ENCODE data around the gene CDH24.

DNA sequence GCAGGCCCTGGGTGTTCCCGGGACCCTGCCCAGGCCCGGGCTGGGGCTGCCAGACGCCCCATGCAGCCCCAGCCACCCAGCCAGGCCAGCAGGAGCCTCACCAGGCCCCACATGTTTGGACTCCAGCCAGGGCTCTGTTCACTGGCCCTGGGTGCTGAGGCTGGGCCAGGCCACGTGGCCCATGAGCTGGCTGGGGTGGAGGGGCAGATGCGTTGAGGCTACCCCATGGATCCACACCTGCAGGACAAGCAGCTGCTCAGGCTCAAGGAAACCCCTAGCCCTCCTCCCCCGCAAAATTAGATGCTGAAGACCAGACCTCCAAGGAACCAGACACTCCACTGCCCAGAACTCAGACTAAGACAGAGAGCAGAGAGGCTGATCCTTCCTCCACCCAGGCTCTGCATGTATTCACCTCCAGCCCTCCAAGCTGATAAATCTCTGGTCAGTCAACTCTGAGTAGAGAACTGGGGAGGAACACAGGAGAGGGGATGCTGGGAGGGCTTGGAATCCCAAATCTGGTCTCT lies 1.6 kb downstream of the CDH24 start:
- TF ChIP-seq, protein P1, sequence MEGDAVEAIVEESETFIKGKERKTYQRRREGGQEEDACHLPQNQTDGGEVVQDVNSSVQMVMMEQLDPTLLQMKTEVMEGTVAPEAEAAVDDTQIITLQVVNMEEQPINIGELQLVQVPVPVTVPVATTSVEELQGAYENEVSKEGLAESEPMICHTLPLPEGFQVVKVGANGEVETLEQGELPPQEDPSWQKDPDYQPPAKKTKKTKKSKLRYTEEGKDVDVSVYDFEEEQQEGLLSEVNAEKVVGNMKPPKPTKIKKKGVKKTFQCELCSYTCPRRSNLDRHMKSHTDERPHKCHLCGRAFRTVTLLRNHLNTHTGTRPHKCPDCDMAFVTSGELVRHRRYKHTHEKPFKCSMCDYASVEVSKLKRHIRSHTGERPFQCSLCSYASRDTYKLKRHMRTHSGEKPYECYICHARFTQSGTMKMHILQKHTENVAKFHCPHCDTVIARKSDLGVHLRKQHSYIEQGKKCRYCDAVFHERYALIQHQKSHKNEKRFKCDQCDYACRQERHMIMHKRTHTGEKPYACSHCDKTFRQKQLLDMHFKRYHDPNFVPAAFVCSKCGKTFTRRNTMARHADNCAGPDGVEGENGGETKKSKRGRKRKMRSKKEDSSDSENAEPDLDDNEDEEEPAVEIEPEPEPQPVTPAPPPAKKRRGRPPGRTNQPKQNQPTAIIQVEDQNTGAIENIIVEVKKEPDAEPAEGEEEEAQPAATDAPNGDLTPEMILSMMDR (IDR thresholded peaks at IDR 0.05 in 4 of 5, conservative IDR thresholded peaks at IDR 0.05 in 1 of 5), result no peak
- no peak for TF ChIP-seq POLR2A (IDR thresholded peaks at IDR 0.05)
